GM12874 (cell line): ENCODE results near the gene C2CD4B.

ENCODE experiments used
- CTCF ChIP-seq: IDR thresholded peaks from 2 replicates; pipeline ENCODE4 v1.5.1; 2011; ENCODE audit warnings: low read depth, mild to moderate bottlenecking, control low read depth, low read length, moderate library complexity; ENCODE audit not compliant: insufficient read depth

Gene C2CD4B

GRCh38 chr15:62171882-62172281 lies 6.8 kb upstream of the C2CD4B start:
- no peak for TF ChIP-seq CTCF

- TF ChIP-seq CTCF, result no peak
Observed at GRCh38 chr15:62165793-62166375, 799 bp upstream of the C2CD4B start.

- no peak for TF ChIP-seq CTCF
Observed at GRCh38 chr15:62164396-62165103, 535 bp downstream of the C2CD4B start.

- no peak for TF ChIP-seq CTCF
Observed at GRCh38 chr15:62164014-62164395, 1.1 kb downstream of the C2CD4B start.

- no peak for TF ChIP-seq CTCF
Observed at GRCh38 chr15:62163397-62164013, 1.6 kb downstream of the C2CD4B start.

- no peak for TF ChIP-seq CTCF
Observed at GRCh38 chr15:62153228-62153627, 11.9 kb downstream of the C2CD4B start.

- TF ChIP-seq CTCF, result no peak
Observed at GRCh38 chr15:62150445-62150844, 14.6 kb downstream of the C2CD4B start.
